HEK293 (cell line): ENCODE data around the gene SHISAL2A.

ENCODE experiments used
- HOXD13 ChIP-seq: sonication (generic); formaldehyde crosslinking; IDR thresholded peaks from 2 replicates; pipeline ENCODE4 v1.8.0; 2022; ENCODE audit warnings: missing genetic modification reagents, borderline replicate concordance
- MYNN ChIP-seq: fragments of 450-650 bp; formaldehyde crosslinking; IDR thresholded peaks from 2 replicates; pipeline ENCODE4 v1.5.1; 2016; ENCODE audit warnings: missing biosample characterization, missing genetic modification characterization, borderline replicate concordance
- PRDM10 ChIP-seq: fragments of 450-650 bp; formaldehyde crosslinking; IDR thresholded peaks from 2 replicates; pipeline ENCODE4 v1.5.1; 2016; ENCODE audit warnings: missing biosample characterization, missing genetic modification characterization
- PRDM4 ChIP-seq: fragments of 450-650 bp; formaldehyde crosslinking; IDR thresholded peaks from 2 replicates; pipeline ENCODE4 v1.5.1; 2017; ENCODE audit warnings: missing biosample characterization, missing genetic modification characterization
- REPIN1 ChIP-seq: fragments of 450-650 bp; formaldehyde crosslinking; IDR thresholded peaks from 2 replicates; pipeline ENCODE4 v1.5.1; 2017; ENCODE audit warnings: missing biosample characterization, missing genetic modification characterization, low read depth
- SCRT1 ChIP-seq: fragments of 450-650 bp; formaldehyde crosslinking; IDR thresholded peaks from 2 replicates; pipeline ENCODE4 v1.5.1; 2016; ENCODE audit warnings: missing biosample characterization, missing genetic modification characterization, borderline replicate concordance
- ZBTB11 ChIP-seq: fragments of 450-650 bp; formaldehyde crosslinking; conservative IDR thresholded peaks from 2 replicates; pipeline ENCODE4 v1.5.1; 2016; ENCODE audit warnings: low read depth, missing biosample characterization, missing genetic modification characterization
- ZIC2 ChIP-seq: fragments of 450-650 bp; formaldehyde crosslinking; IDR thresholded peaks from 2 replicates; pipeline ENCODE4 v1.5.1; 2016; ENCODE audit warnings: missing biosample characterization, missing genetic modification characterization
- ZNF121 ChIP-seq: fragments of 450-650 bp; formaldehyde crosslinking; IDR thresholded peaks from 2 replicates; pipeline ENCODE4 v1.5.1; 2016; ENCODE audit warnings: missing biosample characterization, missing genetic modification characterization
- ZNF280C ChIP-seq: fragments of 450-650 bp; formaldehyde crosslinking; IDR thresholded peaks from 2 replicates; pipeline ENCODE4 v1.5.1; 2016; ENCODE audit warnings: missing biosample characterization, missing genetic modification characterization
- ZNF341 ChIP-seq: fragments of 450-650 bp; formaldehyde crosslinking; IDR thresholded peaks from 2 replicates; pipeline ENCODE4; 2016; ENCODE audit warnings: low read depth, missing biosample characterization, missing genetic modification characterization
- ZNF560 ChIP-seq: fragments of 450-650 bp; formaldehyde crosslinking; IDR thresholded peaks from 2 replicates; pipeline ENCODE4 v1.5.1; 2017; ENCODE audit warnings: missing biosample characterization, missing genetic modification characterization, borderline replicate concordance
- ZNF704 ChIP-seq: fragments of 450-650 bp; formaldehyde crosslinking; IDR thresholded peaks from 2 replicates; pipeline ENCODE4 v1.5.1; 2016; ENCODE audit warnings: missing biosample characterization, missing genetic modification characterization
- ZSCAN30 ChIP-seq: fragments of 450-650 bp; IDR thresholded peaks from 2 replicates; pipeline ENCODE4 v1.5.1; 2018; ENCODE audit warnings: missing biosample characterization, mild to moderate bottlenecking, missing genetic modification characterization, moderate library complexity
- TF ChIP-seq, protein P1 (sequence below): fragments of 450-650 bp; formaldehyde crosslinking; IDR thresholded peaks from 2 replicates; pipeline ENCODE4 v1.5.1; 2016; ENCODE audit warnings: missing biosample characterization, missing genetic modification characterization
- TF ChIP-seq, protein P2 (sequence below): fragments of 450-650 bp; formaldehyde crosslinking; IDR thresholded peaks from 2 replicates; pipeline ENCODE4; 2016; ENCODE audit warnings: missing biosample characterization, missing genetic modification characterization
- TF ChIP-seq, protein P3 (sequence below): fragments of 450-650 bp; formaldehyde crosslinking; IDR thresholded peaks from 2 replicates; pipeline ENCODE4 v1.5.1; 2016; ENCODE audit warnings: missing biosample characterization, missing genetic modification characterization

Gene SHISAL2A

DNA sequence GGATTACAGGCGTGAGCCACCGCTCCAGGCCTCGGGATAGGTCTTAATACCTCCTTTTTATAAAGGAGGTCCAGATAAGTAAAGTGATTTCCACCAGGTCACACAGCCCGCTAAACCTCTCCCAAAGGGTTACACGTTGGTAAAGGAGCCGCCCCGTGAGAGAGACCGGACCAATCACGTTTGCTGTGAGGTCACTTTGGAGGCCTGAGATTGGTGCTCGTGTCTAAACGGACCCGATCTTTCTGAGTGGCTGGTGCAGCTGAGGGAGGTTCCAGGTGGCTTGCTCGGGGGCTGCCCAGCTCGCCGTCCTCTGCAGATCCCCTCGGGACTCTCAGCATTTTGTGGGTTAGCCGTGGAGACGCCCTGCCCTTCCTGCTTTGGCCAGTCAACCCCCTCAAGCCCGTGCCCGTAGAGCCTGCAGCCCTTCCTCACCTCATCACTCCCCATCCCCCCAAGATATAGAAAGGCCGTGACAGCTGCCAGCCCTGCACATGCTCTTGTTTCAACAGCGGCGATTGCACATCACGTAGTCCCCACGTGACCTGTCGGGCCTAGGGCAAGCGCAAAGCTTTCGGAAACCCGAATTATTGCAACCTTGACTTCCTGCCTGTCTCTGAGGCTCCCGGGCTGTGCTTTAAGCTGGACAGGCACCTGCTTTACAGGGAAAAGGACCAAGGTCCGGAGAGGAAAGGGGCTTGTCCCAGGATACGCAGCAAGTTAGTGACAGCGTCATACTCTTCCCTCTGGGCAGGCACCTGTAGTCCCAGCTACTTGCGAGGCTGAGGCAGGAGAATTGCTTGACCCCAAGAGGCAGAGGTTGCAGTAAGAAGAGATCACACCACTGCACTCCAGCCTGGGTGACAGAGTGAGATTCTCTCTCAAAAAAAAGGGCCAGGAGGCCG, 70.2 kb downstream of the SHISAL2A start (continued):
- TF ChIP-seq ZNF280C (tag by site-specific recombination) = no peak
- TF ChIP-seq, protein P1, sequence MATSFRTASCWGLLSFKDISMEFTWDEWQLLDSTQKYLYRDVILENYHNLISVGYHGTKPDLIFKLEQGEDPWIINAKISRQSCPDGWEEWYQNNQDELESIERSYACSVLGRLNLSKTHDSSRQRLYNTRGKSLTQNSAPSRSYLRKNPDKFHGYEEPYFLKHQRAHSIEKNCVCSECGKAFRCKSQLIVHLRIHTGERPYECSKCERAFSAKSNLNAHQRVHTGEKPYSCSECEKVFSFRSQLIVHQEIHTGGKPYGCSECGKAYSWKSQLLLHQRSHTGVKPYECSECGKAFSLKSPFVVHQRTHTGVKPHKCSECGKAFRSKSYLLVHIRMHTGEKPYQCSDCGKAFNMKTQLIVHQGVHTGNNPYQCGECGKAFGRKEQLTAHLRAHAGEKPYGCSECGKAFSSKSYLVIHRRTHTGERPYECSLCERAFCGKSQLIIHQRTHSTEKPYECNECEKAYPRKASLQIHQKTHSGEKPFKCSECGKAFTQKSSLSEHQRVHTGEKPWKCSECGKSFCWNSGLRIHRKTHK (tag by site-specific recombination) = no peak
- no peak for TF ChIP-seq ZNF704 (tag by site-specific recombination)
- 0 out of 2 replicates have a peak, but pooled peaks have one; percentile 31 for TF ChIP-seq PRDM4 (tag by site-specific recombination)
- TF ChIP-seq SCRT1 (tag by site-specific recombination) = peak; percentile 80
- peak; percentile 98 for TF ChIP-seq PRDM10 (tag by site-specific recombination)
- TF ChIP-seq, protein P2, sequence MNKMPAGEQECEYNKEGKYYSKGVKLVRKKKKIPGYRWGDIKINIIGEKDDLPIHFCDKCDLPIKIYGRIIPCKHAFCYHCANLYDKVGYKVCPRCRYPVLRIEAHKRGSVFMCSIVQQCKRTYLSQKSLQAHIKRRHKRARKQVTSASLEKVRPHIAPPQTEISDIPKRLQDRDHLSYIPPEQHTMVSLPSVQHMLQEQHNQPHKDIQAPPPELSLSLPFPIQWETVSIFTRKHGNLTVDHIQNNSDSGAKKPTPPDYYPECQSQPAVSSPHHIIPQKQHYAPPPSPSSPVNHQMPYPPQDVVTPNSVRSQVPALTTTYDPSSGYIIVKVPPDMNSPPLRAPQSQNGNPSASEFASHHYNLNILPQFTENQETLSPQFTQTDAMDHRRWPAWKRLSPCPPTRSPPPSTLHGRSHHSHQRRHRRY (tag by site-specific recombination) = no peak
- no peak for TF ChIP-seq ZNF560 (tag by site-specific recombination)
- no peak for TF ChIP-seq ZNF121 (tag by site-specific recombination)
- no peak for TF ChIP-seq MYNN (tag by site-specific recombination)
- no peak for TF ChIP-seq ZIC2 (tag by site-specific recombination)
- no peak for TF ChIP-seq HOXD13 (CRISPR knock-in tag)
- TF ChIP-seq, protein P3, sequence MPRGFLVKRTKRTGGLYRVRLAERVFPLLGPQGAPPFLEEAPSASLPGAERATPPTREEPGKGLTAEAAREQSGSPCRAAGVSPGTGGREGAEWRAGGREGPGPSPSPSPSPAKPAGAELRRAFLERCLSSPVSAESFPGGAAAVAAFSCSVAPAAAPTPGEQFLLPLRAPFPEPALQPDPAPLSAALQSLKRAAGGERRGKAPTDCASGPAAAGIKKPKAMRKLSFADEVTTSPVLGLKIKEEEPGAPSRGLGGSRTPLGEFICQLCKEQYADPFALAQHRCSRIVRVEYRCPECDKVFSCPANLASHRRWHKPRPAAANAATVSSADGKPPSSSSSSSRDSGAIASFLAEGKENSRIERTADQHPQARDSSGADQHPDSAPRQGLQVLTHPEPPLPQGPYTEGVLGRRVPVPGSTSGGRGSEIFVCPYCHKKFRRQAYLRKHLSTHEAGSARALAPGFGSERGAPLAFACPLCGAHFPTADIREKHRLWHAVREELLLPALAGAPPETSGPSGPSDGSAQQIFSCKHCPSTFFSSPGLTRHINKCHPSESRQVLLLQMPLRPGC = no peak
- peak; percentile 80 for TF ChIP-seq ZSCAN30 (tag by site-specific recombination)
- 0 out of 2 replicates have a peak, but pooled peaks have one; percentile 14 for TF ChIP-seq ZBTB11
- TF ChIP-seq REPIN1 (tag by site-specific recombination) = peak; percentile 88; the same call in 1 of the 2 replicates
- TF ChIP-seq ZNF341 (tag by site-specific recombination) = peak; percentile 100
